A549 (cell line): ENCODE data around the gene CMTM4.

Experiments
- CTCF ChIP-seq: fragments of >200 bp; sonication (Bioruptor Twin); formaldehyde crosslinking; IDR thresholded peaks from 3 replicates; pipeline ENCODE4 v1.5.1; 2016
- EP300 ChIP-seq, 2 experiments: fragments of >200 bp; sonication (Bioruptor Twin); formaldehyde crosslinking; IDR thresholded peaks; 2 replicates in 1 of 2; 3 replicates in 1 of 2; pipeline ENCODE4 v1.6.1; 2016 to 2017
- PHF8 ChIP-seq: fragments of 200-600 bp; sonication (generic); IDR thresholded peaks from 2 replicates; pipeline ENCODE4 v1.6.1; 2016; ENCODE audit warnings: low read depth, mild to moderate bottlenecking, antibody characterized with exemption, moderate library complexity, borderline replicate concordance
- RAD21 ChIP-seq, 2 experiments: fragments of >200 bp in 1 of 2; sonication (Bioruptor Twin) in 1 of 2; formaldehyde crosslinking in 1 of 2; IDR thresholded peaks in 1 of 2; conservative IDR thresholded peaks in 1 of 2; 2 replicates in 1 of 2; 3 replicates in 1 of 2; pipeline ENCODE4 v1.6.1; 2012 to 2018; ENCODE audit warnings: inconsistent platforms in 1 of 2

- TF ChIP-seq CTCF (no peak), RAD21 (conservative IDR thresholded peaks at IDR 0.05 in 1 of 2, IDR thresholded peaks at IDR 0.05 in 1 of 2) (no peak), PHF8 (no peak), EP300 (IDR thresholded peaks at IDR 0.05) (no peak)
These were observed 58.7 kb downstream of the CMTM4 start for GRCh38 chr16:66637806-66638205.
